HG03095 (cell line): ENCODE results near the gene CCNJL.

Source experiments
- ATAC-seq: cut with Tn5 transposase; IDR thresholded peaks from one replicate; pipeline ENCODE4 v1.9.1; 2021; ENCODE audit warnings: moderate library complexity; ENCODE audit not compliant: unreplicated experiment

Gene CCNJL

GRCh38 chr5:160333721-160334120 lies 21.4 kb upstream of the CCNJL start:
- no peak for ATAC-seq

DNA sequence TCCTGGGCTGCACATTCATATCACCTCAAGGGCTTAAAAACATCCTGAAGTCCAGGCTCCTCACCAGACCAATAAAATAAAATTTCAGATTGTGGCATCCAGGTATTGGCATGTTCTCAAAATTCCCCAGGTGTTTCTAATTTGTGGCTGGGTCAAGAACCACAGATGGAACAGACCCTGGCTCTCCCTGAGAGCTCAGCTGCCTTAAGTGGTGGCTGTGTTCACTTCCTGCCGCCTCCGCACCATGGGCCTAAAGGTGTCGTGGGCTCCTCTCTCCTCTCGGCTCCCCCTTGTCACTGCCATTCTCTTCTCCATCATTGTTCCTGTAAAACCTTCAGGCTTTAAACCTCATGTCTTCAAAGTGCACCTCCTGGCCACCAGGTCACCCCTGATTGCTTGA lies 17.8 kb upstream of the CCNJL start:
- ATAC-seq: no peak

DNA sequence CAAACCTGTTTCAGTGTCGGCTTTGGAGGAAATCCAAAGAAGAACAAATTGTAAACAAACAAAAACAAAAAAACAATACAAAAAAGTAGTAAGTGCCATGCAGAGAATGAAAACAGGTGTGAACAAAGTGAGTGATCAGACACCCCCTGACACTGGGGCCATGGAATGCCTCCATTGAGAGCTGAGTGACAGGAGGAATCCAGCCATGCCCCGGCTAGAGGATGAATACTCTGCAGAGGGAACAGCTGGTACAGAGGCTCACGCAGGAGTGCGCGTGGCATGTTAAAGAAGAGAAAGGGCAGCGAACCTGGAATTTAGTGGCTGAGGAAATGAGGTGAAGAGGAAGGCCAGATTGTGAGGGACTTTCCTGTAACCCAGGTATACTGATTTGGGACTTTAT lies 15.5 kb upstream of the CCNJL start:
- no peak for ATAC-seq

DNA sequence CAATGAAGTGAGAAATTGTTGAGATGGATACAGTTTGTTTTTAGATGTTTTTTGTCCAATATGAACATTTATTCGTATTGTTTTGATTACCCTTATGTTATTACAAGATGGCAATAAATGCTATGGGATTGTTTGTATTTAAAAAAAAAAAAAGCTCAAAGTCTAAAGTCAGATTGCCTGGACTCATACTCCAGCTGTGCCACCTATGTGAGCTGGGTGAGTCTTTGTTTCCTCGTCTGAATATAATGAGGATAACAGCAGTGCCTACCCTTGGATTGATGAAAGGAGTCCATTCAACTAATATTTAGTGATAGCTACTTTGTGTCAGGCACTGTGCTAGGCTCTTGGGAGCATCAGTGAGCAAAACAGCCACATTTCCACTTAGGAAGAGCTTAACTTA lies 14.6 kb upstream of the CCNJL start:
- no peak for ATAC-seq

DNA sequence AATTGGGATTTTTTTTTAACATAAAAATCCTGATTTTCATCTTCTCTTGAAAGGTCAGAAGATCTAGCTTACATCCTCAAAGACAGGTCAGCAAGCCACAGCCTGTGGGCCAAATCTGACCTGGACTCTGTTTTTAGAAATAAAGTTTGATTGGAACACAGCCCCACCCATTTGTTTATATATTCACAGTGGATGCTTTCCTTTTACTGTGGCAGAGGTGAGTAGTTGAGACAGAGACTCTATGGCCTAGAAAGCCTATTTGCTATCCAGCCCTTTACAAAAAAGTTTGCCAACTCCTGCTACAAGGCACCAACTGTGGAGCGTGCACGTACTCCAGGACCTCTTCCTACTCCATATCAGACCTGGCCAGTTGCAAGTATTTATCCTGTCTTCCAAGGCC lies 13.4 kb upstream of the CCNJL start:
- ATAC-seq: no peak

DNA sequence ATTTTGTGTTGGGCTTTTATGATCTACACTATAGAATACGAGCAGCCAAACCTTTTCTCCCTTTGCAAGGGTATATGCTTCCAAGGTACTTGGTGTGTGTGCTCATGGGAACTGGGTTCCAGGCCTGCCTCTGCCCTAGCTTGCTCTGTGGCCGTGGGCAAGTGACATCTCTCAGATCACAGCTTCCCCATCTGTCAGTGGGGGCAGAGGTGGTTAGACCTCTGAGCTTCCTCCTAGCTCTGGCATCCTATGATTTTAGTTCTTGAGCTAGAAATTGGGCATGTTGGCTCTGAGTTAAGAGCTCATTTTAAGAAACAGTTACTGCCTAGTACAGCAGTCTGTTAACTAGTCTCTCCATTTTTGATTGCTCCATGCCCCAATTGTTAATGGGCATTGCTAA lies 12.5 kb upstream of the CCNJL start:
- no peak for ATAC-seq

DNA sequence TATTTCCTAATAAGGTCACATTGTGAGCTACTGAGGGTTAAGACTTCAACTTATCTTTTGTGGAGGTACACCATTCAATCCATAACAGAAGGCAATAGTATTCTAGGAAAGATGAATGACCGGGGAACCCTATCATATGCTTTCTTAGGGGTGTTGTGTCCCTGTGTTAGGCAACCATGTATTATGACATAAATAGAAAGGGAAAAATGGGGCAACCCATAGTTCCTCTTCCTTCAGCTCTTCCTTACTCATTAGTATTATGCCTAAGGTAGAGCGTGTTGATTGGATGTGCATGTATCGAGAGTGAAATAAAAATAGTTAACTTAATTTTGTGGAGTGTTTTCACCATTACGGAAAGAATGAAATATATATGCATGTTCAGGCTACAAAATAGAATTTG lies 6.0 kb upstream of the CCNJL start:
- ATAC-seq: no peak

- ATAC-seq: no peak
These were observed 5.1 kb upstream of the CCNJL start for GRCh38 chr5:160317434-160317833.

- no peak for ATAC-seq
These were observed 3.6 kb upstream of the CCNJL start for GRCh38 chr5:160315968-160316367.

GRCh38 chr5:160312960-160313727 lies 780 bp upstream of the CCNJL start:
- ATAC-seq: no peak

GRCh38 chr5:160311491-160312133 lies 752 bp downstream of the CCNJL start:
- no peak for ATAC-seq

DNA sequence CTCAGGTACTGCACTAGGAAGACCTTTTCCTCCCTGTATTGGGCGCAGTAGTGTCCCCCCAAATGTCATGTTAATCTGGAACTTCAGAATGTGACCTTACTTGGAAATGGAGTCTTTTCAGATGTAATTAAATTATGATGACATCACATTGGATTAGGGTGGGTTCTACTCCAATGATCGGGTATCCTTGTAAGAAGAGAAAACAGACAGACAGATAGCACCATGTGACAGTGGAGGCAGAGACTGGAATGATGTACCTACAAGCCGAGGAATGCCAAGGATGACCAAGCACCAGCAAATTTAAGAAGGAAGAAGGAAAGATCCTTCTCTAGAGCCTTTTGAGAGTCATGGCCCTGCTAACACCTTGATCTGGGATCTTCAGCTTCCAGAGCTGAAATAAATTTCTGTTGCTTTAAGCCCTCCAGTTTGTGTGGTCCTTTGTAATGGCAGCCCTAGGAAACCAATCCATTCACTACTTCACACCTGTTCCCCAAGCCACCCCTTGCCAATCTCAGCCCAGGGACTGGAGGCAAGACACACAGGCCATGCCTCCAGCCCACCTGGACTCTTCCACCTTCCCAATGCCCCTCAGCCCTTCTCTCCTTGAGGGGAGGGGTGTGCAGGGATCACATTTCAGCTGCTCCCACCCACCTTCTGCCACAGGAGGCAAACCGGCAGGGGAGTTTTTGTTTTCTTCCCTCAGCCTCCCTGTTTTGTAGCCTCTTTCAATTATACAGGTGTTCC lies 1.6 kb downstream of the CCNJL start:
- no peak for ATAC-seq

GRCh38 chr5:160310140-160310539 lies 2.2 kb downstream of the CCNJL start:
- ATAC-seq: no peak

- ATAC-seq: no peak
These were observed 5.7 kb downstream of the CCNJL start for GRCh38 chr5:160306696-160307095.

DNA sequence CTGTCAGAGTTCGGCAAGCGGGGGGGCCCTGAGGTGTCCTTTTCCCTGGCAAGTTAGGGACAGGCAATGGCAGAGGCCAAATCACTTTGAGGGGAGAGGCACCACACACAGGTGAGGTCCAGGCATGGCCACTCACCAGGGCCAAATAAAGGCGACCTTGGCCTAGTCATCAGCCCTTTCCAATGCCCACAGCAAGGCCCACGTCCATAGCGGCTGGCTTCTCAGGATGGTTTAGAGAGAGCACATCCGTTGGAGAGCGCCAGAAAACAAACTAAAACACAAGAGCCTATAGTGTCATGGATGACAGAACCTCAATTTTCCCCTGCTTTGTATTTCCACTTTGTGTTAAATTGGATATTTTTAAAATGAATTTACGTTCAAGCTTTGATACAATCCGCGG lies 7.0 kb downstream of the CCNJL start:
- no peak for ATAC-seq

GRCh38 chr5:160303690-160304089 lies 8.7 kb downstream of the CCNJL start:
- ATAC-seq: no peak

- no peak for ATAC-seq
These were observed 14.2 kb downstream of the CCNJL start for GRCh38 chr5:160298189-160298588.

GRCh38 chr5:160297776-160298175 lies 14.6 kb downstream of the CCNJL start:
- no peak for ATAC-seq

- ATAC-seq: no peak
These were observed 15.4 kb downstream of the CCNJL start for GRCh38 chr5:160297004-160297403.

DNA sequence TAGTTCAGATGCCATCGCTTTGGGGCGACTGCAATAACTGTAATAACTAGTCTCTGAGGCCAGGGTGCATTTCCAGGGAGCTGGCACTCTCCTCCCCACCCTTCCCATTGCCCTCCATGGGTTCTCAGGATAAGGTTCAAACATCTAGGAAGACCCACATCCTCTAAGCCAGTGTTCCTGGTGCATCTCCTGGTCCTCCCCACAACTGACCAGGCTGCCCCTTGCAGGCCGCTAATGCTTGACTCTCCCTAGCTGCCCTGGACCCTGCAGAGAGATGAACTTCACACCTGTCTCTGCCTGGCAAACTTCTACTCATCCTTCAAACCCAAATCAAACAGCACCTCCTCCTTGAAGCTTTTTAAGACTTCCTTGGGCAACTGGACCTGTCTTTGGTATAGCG lies 15.9 kb downstream of the CCNJL start:
- no peak for ATAC-seq

GRCh38 chr5:160293901-160294561 lies 18.3 kb downstream of the CCNJL start:
- ATAC-seq: no peak

- no peak for ATAC-seq
These were observed 19.0 kb downstream of the CCNJL start for GRCh38 chr5:160293386-160293785.
